HS-5 (cell line): ENCODE measurements around the gene DMBX1.

Experiments used
- DNase-seq: peaks from one replicate; pipeline ENCODE4 v3.0.0-alpha.2; 2012; ENCODE audit warnings: low read depth

The DMBX1 gene

GRCh38 chr1:46483589-46483988 is 6.0 kb upstream of the DMBX1 start:
- no peak for DNase-seq

GRCh38 chr1:46484783-46485490 is 4.7 kb upstream of the DMBX1 start:
- no peak for DNase-seq

GRCh38 chr1:46485564-46486431 is 3.8 kb upstream of the DMBX1 start:
- DNase-seq: no peak

- no peak for DNase-seq
Observed at GRCh38 chr1:46486432-46487015, 3.1 kb upstream of the DMBX1 start.

GRCh38 chr1:46487818-46488218 is 1.8 kb upstream of the DMBX1 start:
- DNase-seq: no peak

- DNase-seq: no peak
Observed at GRCh38 chr1:46488343-46489168, 1.1 kb upstream of the DMBX1 start.

- DNase-seq: no peak
Observed at GRCh38 chr1:46489169-46489637, 433 bp upstream of the DMBX1 start.

- no peak for DNase-seq
Observed at GRCh38 chr1:46490406-46490655, 695 bp downstream of the DMBX1 start.

- no peak for DNase-seq
Observed at GRCh38 chr1:46490656-46491442, 1.2 kb downstream of the DMBX1 start.

- no peak for DNase-seq
Observed at GRCh38 chr1:46491443-46492268, 2.0 kb downstream of the DMBX1 start.

GRCh38 chr1:46492269-46492853 is 2.7 kb downstream of the DMBX1 start:
- DNase-seq: no peak

- DNase-seq: no peak
Observed at GRCh38 chr1:46492871-46493270, 3.2 kb downstream of the DMBX1 start.

- no peak for DNase-seq
Observed at GRCh38 chr1:46493316-46494032, 3.8 kb downstream of the DMBX1 start.

GRCh38 chr1:46494910-46495309 is 5.3 kb downstream of the DMBX1 start:
- DNase-seq: no peak

GRCh38 chr1:46495778-46496177 is 6.1 kb downstream of the DMBX1 start:
- DNase-seq: no peak

- no peak for DNase-seq
Observed at GRCh38 chr1:46496505-46496904, 6.9 kb downstream of the DMBX1 start.

GRCh38 chr1:46497020-46497419 is 7.4 kb downstream of the DMBX1 start:
- no peak for DNase-seq

GRCh38 chr1:46497665-46498064 is 8.0 kb downstream of the DMBX1 start:
- no peak for DNase-seq

- DNase-seq: no peak
Observed at GRCh38 chr1:46501528-46501927, 11.9 kb downstream of the DMBX1 start.

- DNase-seq: no peak
Observed at GRCh38 chr1:46503421-46503820, 13.8 kb downstream of the DMBX1 start.
